ENCODE measurements around the gene HHATL.

Gene HHATL, protein sequence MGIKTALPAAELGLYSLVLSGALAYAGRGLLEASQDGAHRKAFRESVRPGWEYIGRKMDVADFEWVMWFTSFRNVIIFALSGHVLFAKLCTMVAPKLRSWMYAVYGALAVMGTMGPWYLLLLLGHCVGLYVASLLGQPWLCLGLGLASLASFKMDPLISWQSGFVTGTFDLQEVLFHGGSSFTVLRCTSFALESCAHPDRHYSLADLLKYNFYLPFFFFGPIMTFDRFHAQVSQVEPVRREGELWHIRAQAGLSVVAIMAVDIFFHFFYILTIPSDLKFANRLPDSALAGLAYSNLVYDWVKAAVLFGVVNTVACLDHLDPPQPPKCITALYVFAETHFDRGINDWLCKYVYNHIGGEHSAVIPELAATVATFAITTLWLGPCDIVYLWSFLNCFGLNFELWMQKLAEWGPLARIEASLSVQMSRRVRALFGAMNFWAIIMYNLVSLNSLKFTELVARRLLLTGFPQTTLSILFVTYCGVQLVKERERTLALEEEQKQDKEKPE

DNA sequence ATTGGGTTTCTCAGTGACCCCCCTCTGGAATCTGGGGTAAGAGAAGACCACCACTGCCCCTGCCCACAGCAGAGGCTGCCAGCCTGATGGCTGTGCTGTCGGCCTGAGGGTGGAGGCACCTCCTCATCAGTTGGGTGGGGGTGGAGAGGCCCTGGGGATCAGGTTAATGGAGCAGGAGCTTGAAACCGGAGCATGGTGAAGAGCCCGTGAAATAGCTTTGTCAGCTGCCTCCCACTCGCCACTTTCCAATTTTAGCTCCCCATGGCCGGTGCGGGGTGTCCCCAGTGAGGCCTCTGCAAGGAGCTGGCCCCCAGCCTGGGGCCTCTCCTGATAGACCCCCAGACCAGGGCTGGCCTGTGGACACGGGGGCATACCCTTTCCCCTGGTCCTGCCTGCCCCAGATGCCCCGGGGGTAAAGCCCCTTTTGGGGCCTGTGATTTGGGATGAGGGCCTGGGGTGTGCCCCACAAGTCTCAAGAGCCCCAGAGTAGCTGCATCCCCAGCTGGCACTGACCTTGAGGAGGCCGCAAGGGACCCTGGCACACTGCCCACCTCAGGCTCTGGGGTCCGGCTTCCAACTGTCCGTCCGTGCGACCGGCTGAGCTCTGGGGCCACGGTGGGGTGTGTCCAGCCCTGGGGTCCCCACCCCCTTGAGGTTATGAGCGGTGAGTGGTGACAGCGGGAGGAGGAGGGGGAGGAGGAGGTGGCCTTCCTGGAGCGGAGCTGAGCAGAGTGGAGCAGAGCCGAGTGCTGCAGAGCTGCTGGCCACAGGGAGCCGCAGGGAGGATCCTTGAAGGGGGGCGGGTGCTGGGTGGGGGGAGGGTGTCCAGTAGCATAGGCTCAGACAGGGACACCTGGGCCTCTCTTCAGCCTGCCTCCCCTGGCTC lies at the start of gene HHATL:
HHATL (minus strand) TSS at position 733 of the 886 bp plus-strand sequence. CDS start 1,972 bp downstream, outside the sequence.
- DNase-seq: no peak

DNA sequence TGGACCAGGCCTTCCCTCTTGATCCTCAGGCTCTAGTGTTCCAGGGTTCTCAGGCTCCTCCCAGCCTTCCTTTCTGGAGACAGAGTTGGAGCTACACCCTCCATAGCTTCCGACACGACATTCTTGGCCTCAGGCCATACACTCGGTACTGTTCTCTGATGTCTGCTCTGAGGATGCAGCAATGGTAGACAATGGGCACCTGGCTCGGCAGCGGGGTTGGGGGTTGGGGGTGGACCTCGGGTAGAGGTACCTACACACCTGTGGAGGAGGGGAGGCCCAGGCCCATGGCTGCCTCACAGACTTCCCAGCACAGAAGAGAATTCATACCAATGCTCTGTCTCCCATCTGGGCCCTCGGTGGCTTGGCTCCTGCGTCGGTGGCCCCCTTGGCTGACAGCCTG lies 49.0 kb upstream of the HHATL start:
- no peak for DNase-seq

DNA sequence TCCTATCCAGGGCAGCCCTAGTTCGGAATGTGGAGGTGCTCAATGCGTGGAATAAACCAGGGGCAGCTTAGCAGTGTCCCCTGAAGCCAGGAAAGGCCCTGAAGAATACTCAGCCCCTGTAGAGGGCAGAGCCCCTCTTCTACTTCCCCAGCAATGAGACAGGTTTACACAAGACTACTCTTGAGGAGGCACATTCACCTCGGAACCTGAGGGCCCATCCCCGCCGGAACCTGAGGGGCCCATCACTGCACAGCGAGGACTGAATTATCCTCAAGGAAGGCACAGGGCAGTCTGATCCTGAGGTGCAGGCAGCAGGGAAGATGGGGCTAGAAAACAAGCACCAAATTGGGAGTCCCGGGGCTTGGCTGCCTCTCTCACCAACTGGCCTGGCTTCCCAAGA lies 48.2 kb upstream of the HHATL start:
- DNase-seq: no peak

DNA sequence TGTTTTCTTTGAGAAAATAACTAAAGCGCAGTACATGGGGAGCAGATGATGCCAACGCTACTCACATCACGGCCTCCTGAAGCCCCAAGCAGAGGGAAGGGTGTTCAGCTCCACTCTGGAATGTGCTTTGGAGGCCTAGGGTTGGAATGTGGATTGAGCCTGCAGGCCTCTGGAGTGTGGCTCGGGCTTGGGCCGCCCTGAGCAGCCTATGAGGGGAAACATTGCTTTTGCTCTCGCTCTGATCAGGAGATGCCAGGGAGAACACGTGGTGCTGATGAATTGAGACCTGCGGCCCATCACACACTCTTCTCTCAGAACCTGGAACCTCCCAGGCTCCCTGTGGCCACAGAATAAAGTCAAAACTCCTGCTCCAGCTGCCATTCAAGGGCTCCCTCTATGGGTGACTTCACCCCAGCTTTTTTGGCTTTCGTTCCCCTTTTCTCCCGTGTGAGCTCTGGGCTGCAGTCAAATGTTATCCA lies 47.2 kb upstream of the HHATL start:
- no peak for DNase-seq

DNA sequence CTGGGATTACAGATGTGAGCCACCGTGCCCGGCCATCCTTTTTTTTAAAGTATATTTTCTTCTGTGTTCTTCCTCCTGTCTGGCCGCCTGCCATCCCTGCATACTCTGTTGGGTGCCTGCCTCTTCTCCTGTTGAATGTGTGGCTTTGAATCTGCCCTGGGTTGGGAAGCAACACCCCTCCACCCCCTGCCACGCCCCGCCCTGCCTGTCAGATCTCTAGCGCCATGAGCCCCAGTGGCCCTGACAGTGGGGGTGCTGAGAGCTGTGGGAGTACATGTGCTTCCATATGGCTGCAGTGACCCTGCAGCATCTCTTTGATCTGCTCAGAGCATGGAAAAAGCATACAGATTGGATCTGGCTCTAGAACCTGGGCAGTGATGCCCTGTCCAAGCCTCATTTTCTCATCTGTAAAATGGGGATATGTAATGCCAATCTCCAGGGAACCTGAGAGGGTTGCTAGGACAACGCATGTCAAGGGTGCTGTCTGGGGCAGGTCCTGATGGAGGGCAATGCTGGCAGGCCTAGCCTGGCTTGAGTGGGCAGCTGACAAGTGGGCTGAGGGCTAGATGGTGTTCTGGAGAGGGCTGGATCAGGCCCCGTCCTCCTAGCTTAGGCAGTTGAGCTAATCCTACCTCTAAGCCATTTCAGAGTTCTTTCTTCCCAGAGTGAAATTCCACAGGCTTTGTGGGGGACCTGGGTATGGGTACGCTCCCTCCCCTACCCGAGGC lies 46.6 kb upstream of the HHATL start:
- no peak for DNase-seq

DNA sequence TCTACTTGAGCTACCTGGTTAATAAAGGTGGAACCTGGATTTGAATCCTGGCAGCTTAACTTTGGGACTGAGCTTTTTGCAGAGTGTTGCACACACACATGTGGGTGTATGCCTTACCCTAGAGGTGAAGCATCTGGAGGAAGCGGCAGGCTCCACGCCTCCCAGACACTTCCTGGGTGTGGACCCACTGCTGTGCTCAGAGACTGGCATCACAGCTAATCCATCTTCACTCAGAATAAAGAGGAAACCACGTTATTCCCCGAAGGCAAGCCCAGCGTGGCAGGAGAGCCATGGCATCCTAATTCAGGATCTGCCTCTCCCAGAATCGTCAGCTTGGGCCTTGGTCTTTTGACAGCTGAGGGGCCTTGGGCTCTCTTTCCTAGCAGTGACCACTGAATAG lies 45.0 kb upstream of the HHATL start:
- peak; percentile 39 for DNase-seq

DNA sequence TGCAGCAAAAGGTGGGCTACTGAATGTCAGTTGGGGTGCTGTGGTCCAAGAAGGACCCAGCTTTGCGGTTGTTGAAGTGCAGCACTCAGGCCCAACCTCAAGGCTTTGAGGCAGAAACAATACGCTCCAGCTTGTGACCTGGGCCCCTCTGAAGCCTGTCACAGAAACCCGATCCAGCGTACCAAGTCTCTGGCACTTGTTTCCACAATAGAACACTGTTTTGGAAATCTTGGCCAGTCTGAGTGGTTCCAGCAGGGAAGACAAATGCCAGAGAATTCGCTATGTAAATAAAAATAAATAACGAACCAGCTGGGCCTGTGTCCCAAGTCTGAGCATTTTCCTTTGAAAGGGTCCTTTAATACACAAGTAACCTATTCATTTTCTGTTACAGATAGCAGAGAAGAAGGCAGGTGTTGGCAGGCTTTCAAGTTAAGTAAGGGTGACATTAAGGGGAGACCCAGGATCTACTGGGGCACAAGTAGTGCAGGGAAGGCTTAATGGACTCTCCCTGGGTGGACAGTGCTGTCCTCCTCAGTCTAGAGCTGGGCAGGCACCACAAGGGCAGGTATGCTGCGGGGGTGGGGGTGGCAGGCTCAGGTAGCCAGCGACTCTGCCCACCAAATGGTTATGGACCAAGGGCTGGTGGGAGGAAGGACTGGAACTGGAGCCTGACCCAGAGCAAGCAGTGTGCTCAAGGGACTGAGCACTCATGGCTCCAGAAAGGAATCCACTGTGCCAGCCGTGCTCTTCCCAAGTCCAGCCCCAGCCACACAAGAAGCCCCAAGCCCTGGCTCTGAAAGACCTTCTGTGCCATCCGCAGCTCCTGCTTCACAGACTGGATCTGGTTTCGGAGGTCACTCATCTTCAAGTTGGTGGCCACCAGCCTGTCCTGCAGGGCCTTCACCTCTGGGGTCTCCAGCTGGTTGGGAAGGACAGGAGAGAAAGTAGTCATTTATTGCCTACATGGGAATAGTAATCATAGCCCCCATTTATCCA lies 44.2 kb upstream of the HHATL start:
- DNase-seq: no peak

DNA sequence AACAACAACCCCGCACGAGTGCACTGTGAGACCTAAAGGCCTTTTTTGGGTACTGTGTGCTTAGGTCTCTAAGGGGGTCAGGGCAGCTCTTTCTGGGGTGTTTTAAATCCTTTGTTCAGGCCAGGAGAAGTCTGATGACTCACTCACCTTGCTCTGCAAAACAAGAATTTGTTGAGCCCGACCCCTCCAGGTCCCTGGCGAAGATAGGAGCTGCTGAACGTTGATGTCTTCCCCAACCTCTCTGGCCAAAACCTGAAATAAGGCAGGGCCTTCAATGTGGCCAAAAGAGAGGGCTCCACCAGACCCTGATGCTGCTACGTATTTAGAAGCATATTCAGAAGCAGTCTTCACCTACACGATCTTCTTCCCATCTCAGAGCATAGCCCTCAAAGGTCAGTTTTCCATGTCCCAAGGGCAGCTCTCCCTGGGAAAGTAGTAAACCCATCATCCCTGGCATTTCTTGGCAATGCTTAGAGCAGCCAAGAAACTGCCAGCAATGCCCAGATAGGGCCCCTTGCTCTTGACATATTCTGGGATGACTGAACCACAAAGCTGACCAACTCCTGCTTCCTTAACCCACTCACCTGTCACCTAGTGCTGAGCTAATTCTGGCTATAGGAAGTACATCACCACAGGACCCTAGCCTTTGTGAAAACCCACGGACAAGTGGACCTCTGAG lies 43.3 kb upstream of the HHATL start:
- DNase-seq: no peak

DNA sequence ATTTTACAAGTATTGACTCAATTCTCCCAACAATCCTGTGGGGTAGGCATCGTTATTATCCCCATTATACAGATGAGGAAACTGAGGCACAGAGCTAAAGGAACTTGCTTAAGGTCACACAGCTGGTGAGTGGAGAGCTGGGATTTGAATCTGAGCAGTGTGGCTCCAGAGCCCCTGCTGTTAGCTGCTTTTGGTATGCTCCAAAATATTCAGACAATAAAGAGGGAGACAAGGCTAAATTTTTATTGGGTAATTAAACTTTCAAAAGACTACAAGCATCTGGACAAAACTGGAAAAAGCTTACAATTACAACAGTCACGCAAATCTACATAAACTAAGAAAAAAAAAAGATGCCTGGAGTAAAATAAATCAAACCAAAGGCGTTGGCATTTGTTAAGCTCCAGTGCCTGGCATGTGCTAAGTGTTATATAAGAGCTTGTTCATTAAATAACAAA lies 42.7 kb upstream of the HHATL start:
- no peak for DNase-seq

DNA sequence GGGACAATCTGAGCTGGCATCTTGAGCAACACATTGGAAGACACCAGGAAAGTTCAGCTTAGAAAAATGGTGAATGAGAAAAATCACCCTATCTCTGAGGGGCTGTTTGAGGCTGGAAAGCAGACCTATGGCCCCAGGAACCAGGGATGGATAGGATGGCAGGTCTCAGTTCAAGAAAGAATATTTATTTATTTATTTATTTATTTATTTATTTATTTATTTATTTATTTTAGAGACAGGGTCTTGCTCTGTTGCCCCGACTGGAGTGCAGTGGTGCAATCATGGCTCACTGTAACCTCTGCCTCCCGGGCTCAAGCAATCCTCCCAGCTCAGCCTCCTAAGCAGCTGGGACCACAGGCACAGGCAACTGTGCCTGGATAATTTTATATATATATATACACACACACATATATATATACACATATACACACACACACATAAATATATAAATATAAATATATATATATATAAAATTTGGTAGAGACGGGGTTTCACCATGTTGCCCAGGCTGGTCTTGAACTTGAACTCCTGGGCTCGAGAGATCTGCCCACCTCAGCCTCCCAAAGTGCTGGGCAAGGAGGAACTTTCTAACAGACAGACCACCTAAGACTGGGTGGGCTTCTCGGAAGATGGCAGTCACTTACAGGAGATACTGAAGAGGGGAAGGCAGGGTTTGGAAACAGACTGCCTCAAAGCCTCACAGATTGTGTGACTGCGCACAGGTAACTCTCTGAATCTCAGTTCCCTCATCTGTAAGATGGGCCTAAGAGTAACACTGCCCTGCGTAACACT lies 40.8 kb upstream of the HHATL start:
- DNase-seq: no peak

DNA sequence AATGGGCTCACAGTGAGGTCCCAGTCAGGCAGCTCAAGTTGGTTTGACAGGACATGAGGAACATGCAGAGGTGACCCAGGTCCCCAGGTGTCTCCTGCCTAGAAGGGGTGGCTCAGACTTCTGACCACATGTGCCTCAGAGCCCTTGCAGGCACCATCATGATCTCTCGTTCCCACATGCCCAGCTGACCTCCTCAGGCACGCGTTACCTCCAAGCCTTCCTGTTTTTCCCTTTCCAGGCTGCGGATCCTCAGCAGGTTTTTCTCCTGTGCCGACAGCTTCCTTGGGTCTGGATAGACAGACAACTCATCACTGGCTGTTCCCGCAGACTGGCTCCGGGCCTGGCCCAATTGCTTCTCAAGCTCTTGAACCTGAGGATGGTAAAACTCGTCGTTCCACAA lies 40.1 kb upstream of the HHATL start:
- DNase-seq: no peak

DNA sequence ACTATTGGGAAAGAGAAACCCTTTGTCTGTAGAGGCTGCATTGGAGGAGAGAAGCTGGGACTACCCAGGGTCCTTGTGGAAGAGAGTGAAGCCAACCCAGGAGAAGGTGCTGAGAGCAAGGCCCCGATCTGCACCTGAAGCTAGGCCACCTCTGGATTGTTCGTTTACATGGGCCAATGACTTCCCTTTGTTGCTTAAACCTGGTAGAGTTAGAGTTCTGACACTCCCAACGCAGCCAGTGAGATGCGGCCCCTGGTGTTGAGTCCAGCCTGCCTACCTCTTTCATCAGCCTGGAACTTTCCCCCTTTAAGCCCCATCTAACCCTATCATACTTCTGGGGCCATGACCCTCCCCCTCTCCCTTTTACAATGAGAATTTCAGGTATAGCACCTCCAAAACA lies 39.7 kb upstream of the HHATL start:
- no peak for DNase-seq

DNA sequence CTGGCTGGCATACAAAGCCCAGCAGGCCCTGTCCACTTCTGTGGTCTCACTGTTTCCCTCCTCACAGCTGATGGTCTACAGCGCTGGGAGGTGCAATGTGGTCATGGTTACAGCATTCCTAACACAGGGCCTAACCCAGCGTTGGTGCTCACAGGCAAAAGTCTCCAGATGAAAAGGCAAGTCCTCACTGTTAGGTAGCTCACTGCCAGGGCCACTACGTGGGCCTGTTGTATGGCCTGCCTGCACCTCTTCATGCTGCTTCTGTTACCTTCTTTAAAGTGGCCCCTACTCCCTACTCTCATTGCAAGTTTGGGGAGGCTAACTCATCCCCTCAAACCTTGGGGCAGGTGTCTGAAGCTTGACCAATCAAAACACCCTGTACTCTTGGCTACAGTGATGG lies 39.2 kb upstream of the HHATL start:
- no peak for DNase-seq

DNA sequence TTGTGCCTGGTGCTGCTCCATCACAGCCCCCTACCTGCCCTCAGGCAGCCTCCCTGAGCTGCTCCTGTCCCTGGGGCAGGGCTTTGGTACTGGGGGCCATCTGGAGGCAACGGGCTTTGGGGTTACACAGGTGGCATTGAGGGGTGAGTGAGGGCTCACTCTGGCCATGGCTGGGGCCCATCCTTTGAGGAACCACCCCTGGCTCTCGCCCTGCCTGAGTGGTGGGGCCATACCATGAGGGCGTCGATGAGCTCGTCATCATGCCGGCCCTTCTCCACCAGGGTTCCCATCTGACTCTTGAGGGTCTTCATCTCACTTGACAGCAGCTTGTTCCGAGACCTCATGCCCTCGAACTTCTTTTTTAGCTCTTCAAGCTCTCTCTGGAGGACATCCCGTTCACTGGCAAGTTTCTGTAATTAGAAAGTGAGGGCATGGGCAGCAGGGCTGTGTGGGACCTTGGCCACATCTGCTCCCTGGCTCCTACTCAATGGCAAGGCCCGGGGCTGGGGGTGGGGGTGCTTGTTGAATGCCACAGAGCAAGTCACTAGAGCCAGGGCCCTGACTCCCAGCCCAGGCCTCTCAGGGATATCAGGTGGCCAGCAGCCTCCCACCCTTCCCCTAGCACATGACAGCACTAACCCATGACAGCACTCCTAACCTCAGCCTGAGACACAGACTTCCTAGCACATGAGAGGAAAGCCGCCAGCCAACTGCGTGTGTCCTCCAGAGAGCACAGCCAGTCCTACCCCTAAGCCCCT lies 37.0 kb upstream of the HHATL start:
- no peak for DNase-seq

DNA sequence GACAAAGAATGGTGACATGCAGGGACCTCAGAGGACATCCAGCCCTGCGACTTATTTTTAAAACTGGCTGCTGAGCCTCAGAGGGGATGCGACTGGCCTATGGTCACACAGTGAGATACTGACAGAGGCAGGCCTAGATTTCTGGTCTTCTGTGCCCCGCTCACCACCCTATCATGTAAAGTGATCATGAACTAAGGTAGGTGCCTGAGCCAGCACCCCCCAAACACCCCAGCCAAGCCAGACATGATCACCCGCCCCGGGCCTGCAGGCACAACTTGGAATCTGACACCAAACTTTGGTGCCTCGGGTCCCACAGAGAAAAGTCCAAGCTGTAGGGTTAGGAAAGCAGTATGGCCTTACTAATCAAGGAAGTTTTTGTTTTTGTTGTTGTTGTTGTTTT lies 33.9 kb upstream of the HHATL start:
- DNase-seq: no peak

DNA sequence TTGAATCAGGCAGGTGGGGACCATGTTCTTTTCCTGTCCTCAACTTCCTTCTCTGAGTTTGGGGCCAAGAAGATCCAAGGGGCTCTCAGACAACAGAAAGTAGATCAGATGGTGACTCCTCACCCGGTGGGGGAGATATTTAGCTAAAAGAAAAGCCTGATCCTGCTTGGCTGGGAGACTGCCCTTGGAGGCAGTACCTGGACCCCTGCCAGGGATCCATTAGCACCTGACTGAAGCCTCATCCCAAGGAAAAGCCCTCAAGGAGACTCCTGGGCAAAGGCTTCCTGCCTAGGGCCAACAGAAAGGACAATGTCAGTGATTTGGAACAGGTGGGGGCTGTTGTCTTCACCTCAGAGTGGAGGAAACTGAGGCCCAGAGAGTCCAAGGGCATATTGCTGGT lies 33.5 kb upstream of the HHATL start:
- DNase-seq: no peak

DNA sequence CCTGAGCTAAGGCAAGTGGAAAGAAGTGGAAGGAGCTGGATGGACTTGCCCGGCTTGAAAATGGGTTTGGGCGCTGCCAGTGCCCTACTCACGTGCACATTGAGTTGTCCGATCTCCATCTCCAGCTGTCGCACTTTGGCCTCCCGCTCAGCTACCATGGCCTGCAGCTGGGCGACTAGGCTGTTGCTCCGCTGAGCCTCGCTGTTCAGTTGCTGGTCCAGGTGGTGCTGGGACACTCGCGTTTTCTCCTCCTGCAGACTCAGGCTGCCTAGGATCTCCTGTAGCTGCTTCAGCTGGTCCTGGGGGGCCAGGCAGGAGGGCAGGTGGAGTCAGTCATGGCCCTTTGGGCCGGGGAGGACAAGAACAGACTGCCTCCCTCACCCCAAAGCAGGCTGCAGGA lies 33.0 kb upstream of the HHATL start:
- DNase-seq: no peak

DNA sequence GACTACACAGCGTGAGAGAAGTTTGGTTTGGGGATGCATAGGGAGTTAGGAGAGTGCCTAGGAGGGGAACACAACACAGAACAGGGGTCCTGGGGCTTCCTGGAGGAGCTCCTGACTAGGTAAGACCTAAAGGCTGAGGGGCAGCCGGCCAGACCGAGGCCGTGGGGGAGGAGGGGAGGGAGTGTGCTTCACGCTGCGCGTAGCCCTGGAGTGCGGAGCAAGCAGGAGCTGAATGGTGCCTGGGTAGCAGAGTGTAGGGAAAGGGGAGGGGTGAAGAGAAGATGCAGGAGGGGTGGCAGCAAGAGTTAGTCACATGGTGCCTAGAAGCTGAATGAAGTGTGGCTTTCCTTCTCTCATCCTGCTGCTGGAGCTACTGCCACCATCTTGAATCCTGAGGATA lies 32.4 kb upstream of the HHATL start:
- no peak for DNase-seq

DNA sequence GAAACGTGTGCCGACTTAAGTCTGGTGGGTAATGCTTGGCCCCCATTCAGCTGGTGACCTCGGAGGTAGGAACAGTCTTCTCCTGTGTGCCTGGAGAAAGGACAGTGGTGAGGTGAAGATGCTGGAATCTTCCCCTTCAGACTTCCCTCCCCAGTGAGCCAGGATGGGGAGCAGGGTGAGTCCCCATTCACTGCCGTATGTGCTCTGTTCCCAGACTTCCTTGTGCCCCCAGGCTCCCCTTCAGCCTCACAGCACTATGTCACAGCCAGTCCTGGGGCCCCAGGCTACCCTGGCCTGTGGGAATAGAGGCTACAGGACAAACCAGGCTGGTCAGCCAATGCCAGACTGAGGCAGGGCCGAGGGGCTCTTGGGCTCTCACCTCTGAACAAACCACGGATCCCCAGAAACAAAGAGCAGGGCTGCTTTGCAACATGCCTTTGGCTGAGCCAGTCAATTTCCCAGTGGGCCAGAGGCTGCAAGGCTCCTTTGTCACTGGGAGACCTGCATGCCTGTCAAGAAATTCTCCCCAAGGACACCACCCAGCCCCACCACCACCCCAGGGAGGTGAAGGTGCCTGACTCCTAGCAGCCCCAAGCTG lies 31.8 kb upstream of the HHATL start:
- DNase-seq: no peak

Data from activated T-cell treated with anti-CD3 and anti-CD28 coated beads, Interleukin-2, amount 50 U/mL, for 1 hour (primary cell).